HG03045 (cell line): ENCODE data around the gene NBEA.
"Not testable (repeated sequence)": the region's sequence is repeated elsewhere in the genome, so short reads cannot be mapped to it uniquely, and the experiment has no call there.

Source experiments
- ATAC-seq: cut with Tn5 transposase; IDR thresholded peaks from one replicate; pipeline ENCODE4 v1.9.1; 2021; ENCODE audit warnings: mild to moderate bottlenecking, moderate library complexity; ENCODE audit not compliant: unreplicated experiment

The NBEA gene

DNA sequence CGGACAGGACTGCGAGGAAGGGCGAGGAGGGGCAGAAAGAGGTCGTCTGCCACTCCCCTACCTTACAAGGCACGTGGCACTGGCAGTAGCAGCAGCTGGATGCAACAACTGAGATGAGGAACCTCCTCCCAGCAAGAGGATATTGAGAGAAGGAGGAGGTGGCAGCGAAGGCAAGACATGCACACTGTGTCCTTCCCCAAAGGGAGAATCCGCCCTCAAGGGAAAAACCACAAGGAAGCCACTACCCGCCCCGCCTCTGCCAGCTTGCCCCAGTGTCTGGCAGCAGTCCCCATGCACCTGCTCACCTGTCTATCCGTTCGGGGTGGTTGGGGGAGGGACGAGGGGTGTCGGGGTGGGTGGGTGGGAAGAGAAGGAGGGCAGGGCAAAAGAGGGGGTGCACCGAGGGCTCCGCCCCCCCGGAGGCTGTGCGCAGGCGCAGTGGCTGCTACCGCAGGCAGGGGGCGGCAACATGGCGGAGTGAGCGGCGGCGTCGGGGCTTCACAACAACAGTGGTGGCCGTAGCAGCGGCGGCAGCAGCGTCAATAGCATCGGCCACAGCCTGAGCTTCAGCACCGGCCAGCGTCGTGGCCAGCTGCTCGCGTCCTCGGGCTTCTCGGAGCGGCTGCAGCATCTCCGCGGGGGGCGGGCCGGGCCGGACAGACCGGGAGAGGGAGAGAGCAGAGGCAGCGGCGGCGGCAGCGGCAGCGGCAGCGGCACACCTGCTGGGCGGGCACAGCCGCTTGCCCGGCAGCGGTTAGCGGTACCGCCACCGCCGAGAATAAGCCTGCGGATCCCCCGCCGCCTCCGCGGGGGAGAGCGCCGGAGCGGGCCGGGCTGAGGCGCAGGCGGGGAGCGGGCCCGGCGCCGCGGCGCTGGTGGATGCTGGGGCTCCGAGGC lies at the start of gene NBEA:
Gene NBEA, plus strand, starts transcription at position 436 of the 897 bp plus-strand sequence. CDS start 551 bp downstream, outside the sequence.
- ATAC-seq: peak; percentile 84

GRCh38 chr13:34894756-34895155 lies 47.3 kb upstream of the NBEA start:
- ATAC-seq: no peak

GRCh38 chr13:34897220-34897619 lies 44.9 kb upstream of the NBEA start:
- ATAC-seq: no peak

DNA sequence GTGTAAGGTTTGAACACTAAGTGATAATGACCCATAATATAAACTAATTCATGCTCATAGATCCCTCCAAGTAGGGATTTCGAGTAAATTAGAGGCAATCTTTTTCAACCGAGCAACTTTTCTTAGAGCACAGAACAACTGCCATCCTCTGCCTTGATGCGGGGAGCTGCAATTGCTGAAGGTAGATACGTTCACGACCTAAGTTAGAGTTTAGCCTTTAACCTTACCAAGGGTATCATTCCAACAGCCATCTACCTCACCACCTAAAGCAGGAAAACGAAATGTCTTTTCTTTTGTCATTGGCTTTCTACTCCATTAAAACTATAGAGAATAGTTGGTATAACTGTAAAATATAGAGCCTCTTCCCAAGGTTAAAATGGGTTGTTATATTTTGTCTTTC lies 42.2 kb upstream of the NBEA start:
- no peak for ATAC-seq

GRCh38 chr13:34900288-34900739 lies 41.8 kb upstream of the NBEA start:
- ATAC-seq: no peak

DNA sequence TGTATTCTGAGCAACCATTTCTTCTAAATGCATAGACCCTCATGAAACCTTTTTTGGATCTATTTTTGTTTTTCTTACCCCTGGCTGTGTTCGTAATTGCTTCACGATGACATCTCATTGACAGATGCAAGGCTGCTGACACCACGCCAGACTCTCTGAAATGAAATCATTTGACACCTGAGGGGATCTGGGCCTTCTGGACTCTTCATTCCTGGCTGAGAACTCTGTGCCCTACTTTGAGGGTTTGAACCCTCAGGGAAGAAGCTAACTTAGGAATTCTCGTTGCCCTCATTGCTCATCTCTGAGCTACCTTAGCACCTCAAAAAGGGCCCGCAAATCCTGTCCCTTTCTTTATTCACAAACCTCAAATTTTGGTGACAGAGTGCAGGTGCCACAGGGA lies 40.5 kb upstream of the NBEA start:
- no peak for ATAC-seq

- ATAC-seq: no peak
These were observed 30.9 kb upstream of the NBEA start for GRCh38 chr13:34911159-34911558.

DNA sequence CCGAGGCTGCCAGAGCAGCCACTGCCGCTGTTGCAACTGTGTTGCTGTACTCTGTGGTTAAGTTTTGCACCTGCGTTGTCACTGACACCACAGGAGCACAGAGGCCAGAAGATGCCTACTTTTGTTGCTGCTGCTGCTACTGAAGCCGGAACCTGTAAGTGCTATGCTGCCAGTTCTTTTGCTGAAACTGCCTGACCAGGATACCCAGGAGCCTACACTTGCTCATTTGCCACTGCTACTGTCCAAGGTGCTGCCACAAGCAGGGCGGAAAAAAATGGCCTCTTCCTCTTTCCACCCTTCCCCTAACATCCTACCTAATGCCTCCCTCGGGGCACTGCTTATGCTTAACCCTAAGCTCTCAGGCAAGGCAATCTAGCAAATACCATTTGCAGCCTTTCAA lies 29.0 kb upstream of the NBEA start:
- no peak for ATAC-seq

- ATAC-seq: no peak
These were observed 27.7 kb upstream of the NBEA start for GRCh38 chr13:34914416-34914815.

DNA sequence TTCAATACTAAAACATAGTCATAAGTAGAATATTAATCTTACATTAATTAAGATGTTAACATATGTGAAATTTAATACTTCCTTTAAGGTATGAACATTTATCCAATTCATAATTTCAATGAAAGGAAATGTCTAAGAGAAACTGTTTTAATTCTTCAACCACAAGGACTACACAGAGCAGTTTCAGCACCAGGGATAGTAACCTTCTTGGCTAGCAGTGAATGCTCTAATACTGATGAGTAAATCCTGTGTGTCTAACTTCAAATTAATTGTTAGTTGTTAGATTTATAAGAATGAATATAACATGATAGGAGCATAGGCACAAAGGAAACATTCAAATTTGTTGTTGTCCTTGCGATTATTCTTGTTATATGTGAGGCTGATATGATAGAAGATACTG lies 15.6 kb upstream of the NBEA start:
- ATAC-seq: no peak

DNA sequence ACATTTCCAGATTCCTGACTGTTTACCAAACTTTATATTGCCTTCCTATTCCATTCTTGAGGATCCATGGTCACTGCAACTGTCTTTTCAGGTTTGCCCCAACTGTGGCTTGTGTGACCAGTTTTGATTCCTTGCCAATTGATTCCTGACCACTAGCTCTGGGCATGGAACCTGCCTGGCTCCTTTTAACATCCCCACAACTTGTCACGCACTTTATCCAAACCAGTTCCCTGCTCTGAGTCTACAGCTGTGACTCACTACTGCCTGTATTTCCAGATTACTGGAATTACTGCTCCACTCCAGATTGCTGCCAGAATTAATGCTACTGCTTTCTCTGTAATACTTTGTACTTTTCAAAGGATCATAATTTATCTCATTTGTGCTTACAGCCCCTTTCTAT lies 13.4 kb upstream of the NBEA start:
- ATAC-seq: not testable (repeated sequence)

GRCh38 chr13:34931572-34931971 lies 10.5 kb upstream of the NBEA start:
- no peak for ATAC-seq

DNA sequence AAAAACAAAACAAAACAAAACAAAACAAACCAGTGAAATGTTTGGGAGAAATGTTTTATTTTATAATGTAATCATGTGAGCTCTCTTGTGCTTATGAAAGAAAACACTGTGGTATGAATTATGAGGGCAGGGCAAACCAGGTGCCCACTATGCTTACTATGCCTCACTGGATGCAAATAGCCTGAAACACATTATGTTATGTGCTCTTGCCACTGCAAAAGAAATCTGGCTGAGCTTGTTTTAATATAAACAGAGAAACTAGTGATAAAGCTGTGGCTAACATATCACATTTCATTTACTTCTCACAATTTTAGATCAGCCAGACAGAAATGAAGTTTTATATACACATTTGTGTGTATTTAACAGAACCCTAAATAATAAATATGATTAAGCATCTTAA lies 8.7 kb upstream of the NBEA start:
- no peak for ATAC-seq

DNA sequence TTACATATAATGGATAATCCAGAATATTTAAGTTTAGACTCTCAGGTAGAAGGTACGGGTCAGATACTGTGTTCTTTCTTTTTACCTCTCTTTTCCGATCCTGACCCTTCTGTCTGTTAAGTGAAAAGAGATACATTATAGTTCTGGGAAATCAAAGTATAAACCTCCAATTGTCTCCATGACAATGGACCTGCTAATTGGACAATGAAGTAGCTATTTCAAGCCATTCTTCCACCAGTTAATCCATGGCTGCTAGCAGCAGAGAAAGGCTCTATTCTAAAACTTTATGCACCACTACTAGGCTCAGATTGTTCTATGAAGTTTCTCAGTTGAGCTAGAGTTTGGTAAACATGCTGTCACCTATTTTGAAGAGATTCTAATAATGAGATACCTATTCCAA lies 8.3 kb upstream of the NBEA start:
- ATAC-seq: no peak

DNA sequence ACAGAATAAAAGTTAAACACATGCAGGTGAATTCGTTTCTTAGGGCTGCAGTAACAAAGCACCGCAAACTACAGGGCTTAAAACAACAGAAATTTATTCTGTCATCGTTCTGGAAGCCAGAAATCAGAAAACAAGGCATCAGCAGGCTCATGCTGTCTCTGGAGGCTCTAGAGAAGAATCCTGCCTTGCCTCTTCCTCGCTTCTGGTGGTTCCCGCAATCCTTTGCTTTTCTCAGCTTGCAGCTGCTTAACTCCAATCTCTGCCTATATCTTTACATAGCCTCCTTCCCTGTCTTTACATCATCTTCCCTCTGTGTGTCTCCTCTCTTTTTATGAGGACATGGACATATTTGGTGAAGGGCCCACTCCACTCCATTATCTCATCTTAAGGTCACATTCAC lies 6.2 kb upstream of the NBEA start:
- no peak for ATAC-seq

- ATAC-seq: no peak
These were observed 2.3 kb upstream of the NBEA start for GRCh38 chr13:34939771-34940170.

- ATAC-seq: no peak
These were observed 635 bp upstream of the NBEA start for GRCh38 chr13:34941436-34941834.

DNA sequence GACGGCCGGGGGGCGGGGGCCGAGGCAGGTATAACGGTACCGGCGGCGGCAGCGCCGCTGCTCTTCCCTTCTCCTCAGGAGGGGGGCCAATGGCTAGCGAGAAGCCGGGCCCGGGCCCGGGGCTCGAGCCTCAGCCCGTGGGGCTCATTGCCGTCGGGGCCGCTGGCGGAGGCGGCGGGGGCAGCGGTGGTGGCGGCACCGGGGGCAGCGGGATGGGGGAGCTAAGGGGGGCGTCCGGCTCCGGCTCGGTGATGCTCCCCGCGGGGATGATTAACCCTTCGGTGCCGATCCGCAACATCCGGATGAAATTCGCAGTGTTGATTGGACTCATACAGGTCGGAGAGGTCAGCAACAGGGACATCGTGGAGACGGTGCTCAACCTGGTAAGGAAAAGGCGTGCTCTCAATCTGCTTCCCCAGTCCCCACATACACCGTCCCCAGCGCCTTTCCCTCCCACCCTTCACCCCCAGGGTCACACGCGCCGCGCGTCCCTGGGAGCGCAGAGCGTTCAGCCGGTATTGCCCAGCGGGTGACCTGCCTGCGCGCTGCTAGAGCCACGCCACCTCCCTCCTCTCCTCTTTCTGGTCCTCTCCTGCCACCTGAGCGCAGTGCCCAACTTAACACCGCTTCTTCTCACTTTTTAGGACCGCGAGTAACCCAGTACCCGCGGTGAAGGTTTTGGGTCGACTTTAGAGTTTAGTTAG lies 814 bp downstream of the NBEA start:
- ATAC-seq: no peak

- ATAC-seq: no peak
These were observed 1.6 kb downstream of the NBEA start for GRCh38 chr13:34943436-34944273.

DNA sequence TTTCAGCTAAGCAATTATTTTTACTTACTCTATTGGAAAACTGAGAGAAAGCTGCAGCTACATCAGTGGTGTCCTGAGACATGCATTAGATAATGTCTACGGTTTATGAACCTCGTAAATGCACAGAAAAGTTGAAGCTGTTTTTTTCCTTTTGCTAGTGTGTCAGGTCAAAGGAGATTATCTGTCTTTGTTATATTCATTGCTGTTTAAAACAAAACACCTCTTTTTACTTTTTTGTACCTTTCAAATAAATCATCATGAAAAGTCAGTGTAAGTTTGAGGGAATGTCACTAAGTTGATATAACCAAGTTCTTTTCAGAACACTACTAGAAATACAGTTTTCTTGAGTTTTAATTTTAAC lies 2.2 kb downstream of the NBEA start:
- no peak for ATAC-seq

DNA sequence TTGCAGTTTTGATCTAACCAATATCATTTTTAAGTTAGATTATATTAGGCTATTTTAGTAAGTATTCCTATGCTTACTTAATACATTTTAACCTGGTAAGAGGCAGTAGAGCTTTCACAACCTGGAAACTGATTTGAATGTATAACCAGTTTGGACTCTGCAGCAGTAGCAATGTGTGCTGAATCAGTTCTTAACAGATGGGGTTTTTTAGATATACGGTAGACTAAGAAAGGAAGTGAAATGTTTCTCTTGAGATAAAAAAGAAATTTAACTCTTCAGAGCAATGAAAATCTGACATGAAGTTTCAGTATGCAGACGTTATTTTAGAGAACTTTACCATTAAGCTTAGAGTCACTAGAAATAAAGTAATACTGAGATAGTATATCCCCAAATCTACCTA lies 2.7 kb downstream of the NBEA start:
- ATAC-seq: no peak
